T-helper 2 cell treated with Interferon-gamma antibody and Interleukin-4, amounts not matched to agents 5 μg/mL and 100 μg/mL, for 36 hours (primary cell): ENCODE measurements around the gene TMIE.
"Not testable (repeated sequence)": the region's sequence is repeated elsewhere in the genome, so short reads cannot be mapped to it uniquely, and the experiment has no call there.

Experiments
- DNase-seq: peaks from one replicate; pipeline ENCODE4 v3.0.0; 2021; ENCODE audit warnings: low spot score
- H3K27ac Mint-ChIP-seq: one replicate; pipeline ENCODE4 v1.8.0; 2021; ENCODE audit warnings: mild to moderate bottlenecking, mixed read lengths
- H3K27me3 Mint-ChIP-seq: one replicate; pipeline ENCODE4 v1.8.0; 2021; ENCODE audit warnings: low read depth, mixed read lengths
- H3K36me3 Mint-ChIP-seq: one replicate; pipeline ENCODE4 v1.8.0; 2021; ENCODE audit warnings: low read depth, mixed read lengths
- H3K4me1 Mint-ChIP-seq: one replicate; pipeline ENCODE4 v1.8.0; 2021; ENCODE audit warnings: low read depth, mixed read lengths
- H3K4me3 Mint-ChIP-seq: one replicate; pipeline ENCODE4 v1.8.0; 2022; ENCODE audit warnings: mild to moderate bottlenecking, moderate library complexity, mixed read lengths
- H3K9me3 Mint-ChIP-seq: one replicate; pipeline ENCODE4 v1.8.0; 2021; ENCODE audit warnings: mixed read lengths

Gene TMIE

DNA sequence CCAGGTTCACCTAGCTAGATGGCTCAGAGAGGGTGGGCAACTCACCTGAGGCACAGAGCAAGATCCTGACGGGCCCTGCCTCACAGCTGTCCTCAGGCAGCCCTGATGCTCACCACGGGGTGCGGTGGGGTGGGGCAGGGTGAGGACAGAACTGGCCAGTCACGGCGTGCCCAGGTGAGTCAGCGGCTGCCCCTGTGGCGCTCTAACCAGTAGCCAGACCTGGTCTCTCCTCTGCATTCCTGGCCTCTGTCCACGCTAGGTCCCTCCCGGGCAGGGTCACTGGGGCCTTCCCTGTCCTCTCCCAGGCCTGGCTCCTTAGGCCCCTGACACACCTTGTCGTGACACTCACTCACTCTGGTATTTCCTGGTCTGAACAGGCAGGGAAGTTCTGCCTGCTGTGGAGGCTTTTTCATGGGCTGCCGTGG lies 8.6 kb upstream of the TMIE start:
- Mint-ChIP-seq H3K27me3 (peaks cover 17% of the 10 kb centered on the region), H3K27ac (no peak overlapping the region), H3K4me3 (peak overlapping the region; percentile 82), H3K9me3 (no peaks in the 10 kb centered on the region), H3K4me1 (peaks cover 26% of the 10 kb centered on the region), H3K36me3 (no peaks in the 10 kb centered on the region)
- DNase-seq, result no peak

DNA sequence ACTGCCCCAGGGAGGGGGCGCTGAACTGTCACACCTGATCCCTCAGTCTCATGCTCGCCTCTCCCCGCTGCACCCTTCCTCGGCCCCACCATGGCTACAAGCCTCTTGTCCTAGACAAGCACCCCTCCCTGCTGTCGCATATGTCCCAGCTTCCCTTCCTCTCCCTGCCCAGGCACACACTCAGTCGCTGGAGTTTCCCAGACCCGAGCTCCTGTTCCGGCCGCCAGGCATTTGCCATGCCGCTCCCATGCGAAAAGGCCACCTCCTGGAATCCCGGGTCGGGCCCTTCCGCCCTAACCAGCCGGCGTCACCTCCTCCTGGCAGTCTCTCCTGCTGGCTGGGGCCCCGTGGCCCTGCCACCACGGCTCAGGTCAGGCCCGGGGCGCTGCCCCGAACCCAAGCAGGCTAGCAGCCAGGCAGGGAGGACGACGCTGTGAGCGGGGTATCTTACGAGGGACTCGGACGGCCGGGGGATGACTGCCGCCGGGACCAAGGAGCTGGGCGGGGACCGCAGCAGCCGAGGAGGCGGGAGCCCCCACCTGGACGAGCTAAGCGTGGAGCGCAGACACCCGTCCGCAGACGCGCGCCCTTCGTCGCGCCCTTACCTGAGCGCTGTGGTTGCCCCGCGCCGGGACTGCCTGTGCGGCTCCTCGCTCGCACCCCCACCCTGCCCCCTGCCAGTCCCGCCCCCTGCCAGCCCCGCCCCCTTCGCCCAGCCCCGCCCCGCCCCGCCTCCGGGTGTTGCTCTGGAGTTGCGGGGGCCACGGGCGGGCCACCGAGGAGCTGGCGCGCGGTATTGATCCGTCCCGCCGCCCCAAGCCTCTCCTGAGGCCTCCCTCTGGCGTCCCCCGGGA lies 7.9 kb upstream of the TMIE start, which contains the start of gene ALS2CL:
Gene ALS2CL (minus strand): TSS at position 642 of the 854 bp plus-strand sequence. CDS start 4,239 bp downstream, outside the sequence.
- peaks cover 26% of the 10 kb centered on the region for H3K4me1 Mint-ChIP-seq
- H3K27me3 Mint-ChIP-seq, result peaks cover 21% of the 10 kb centered on the region
- H3K9me3 Mint-ChIP-seq, result no peaks in the 10 kb centered on the region
- no peak within 1 kb of the TSS for H3K27ac Mint-ChIP-seq
- DNase-seq, result peak; percentile 30
- H3K4me3 Mint-ChIP-seq, result peak within 1 kb of the TSS; percentile 82
- H3K36me3 Mint-ChIP-seq, result no peaks in the 10 kb centered on the region

DNA sequence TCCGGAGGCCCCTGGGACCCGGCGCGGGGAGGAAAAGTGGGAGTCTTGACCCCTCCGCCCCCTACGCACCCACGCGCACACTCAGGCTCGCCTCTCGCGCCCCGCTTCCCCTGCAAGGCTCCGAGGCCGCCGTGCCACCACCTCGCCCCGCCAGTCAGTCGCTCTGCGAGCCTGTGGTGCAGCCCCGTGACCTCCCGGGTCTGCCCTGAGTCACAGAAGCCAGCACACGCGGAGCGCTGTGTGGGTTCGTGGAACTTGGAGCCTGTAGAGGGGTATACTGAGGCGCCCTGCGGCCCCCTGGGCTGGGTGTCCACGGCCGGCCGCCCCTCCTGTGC lies 7.3 kb upstream of the TMIE start:
- Mint-ChIP-seq H3K4me3 (no peak overlapping the region), H3K27me3 (peaks cover 23% of the 10 kb centered on the region), H3K4me1 (peaks cover 26% of the 10 kb centered on the region), H3K9me3 (no peaks in the 10 kb centered on the region), H3K27ac (no peak overlapping the region), H3K36me3 (no peaks in the 10 kb centered on the region)
- DNase-seq, result no peak

DNA sequence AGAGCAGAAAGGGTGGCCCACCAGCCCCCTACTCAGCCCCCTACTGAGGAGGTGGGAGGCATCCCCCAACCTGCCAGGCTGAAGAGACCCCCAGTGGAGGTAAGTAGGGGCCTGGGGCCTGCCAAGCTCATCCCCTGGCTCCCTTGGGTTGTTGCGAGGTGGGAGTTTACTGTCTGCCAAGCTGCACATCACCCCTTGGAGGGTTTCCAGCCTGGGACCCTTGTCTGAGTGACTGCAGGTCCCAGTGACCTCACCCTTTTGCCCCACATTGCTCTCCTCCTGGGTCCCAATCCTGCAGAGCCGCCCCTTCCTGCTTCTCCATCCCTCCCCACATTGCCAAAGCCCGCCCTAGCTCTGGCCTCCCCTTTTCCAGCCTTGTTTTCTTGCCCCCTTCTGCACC lies 6.7 kb upstream of the TMIE start:
- H3K27ac Mint-ChIP-seq, result no peak overlapping the region
- peaks cover 26% of the 10 kb centered on the region for H3K4me1 Mint-ChIP-seq
- H3K4me3 Mint-ChIP-seq, result peak overlapping the region; percentile 50
- peaks cover 27% of the 10 kb centered on the region for H3K27me3 Mint-ChIP-seq
- no peaks in the 10 kb centered on the region for H3K9me3 Mint-ChIP-seq
- no peak for DNase-seq
- no peaks in the 10 kb centered on the region for H3K36me3 Mint-ChIP-seq

DNA sequence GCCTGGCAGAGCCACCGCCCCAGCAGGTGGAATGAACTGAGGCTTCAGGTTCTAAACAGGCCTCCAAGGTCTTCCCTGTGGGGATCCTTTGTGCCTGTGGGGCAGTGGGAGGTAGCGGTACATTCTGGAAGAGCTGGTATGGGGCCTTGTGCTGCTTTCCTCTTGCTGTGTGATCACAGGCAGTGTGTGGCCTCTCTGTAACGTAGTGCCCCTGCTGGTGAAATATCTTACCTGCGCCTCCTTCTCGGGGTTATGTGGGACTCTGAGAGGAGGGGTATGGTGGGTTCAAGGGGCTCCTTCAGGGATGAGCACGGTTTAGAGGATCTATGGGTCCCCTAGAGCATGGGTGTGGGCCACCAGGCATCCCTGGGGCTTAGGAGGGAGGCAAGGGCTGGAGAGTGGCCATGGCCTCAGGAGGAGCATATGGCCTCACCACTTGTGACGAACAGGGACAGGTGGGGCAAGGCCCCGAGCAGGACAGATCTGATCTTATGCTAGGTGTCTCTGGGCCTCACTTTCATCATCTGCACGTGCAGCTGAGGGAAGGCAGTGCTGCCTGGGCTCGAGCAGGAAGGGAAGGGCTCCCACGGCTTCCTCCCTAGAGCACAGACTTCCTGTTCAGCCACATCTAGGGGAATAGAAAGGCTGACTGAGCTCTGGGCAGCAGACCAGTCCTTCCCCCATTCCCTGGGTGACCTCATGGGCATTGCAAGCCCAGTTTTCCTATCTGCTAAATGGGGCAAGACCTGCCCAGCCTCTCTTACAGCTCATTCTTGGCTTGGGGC lies 5.8 kb upstream of the TMIE start:
- peak; percentile 23 for DNase-seq
- H3K4me3 Mint-ChIP-seq, result peak overlapping the region; percentile 53
- no peaks in the 10 kb centered on the region for H3K9me3 Mint-ChIP-seq
- H3K36me3 Mint-ChIP-seq, result no peaks in the 10 kb centered on the region
- H3K27ac Mint-ChIP-seq, result peak overlapping the region; percentile 78
- peaks cover 26% of the 10 kb centered on the region for H3K4me1 Mint-ChIP-seq
- H3K27me3 Mint-ChIP-seq, result peaks cover 32% of the 10 kb centered on the region

DNA sequence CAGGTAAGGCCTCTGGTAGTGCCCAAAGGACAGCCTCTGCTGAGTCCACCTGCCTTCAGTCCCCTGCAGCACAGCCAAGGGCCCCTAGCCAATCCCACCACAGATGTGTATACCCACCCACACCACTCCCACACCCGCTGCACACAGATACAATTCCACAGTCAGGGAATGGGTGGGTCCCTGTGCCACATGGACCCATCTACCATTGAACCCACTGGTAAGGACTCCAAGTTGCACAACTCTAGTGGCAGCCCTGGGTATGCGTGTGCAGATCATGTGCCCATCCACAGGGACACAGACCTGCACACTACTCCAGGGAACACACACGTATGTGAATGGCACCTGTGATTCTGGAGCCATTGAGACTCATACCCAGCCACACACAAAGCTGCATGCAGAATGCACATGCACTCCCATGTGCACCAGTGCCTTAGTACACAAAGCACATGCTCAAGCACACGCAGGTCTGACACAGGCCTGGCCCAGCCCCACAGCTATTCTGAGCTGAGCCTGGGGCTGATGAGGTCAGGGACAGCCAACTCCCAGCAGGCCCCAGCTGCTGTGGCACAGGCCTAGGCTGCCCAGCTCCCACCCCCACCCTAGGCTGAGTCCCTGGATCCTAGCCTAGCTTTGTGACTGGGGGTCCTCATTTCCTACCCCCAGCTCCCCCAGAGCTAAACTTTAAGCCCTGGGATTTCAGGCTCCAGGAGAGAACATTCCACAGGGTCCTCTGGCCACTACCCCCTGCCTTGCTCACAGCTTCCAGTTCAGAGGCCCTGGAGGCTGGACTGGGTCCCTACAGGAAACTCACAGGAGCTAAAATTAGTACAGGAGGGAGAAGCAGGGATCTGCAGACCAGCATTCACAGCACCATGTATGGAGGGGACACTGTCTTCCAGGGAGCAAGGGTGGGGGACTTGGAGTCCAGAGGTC lies 5.0 kb upstream of the TMIE start:
- H3K27ac Mint-ChIP-seq, result peak overlapping the region; percentile 78
- no peak for DNase-seq
- H3K36me3 Mint-ChIP-seq, result no peaks in the 10 kb centered on the region
- H3K4me3 Mint-ChIP-seq, result peak overlapping the region; percentile 53
- peaks cover 37% of the 10 kb centered on the region for H3K27me3 Mint-ChIP-seq
- no peaks in the 10 kb centered on the region for H3K9me3 Mint-ChIP-seq
- H3K4me1 Mint-ChIP-seq, result peaks cover 24% of the 10 kb centered on the region

DNA sequence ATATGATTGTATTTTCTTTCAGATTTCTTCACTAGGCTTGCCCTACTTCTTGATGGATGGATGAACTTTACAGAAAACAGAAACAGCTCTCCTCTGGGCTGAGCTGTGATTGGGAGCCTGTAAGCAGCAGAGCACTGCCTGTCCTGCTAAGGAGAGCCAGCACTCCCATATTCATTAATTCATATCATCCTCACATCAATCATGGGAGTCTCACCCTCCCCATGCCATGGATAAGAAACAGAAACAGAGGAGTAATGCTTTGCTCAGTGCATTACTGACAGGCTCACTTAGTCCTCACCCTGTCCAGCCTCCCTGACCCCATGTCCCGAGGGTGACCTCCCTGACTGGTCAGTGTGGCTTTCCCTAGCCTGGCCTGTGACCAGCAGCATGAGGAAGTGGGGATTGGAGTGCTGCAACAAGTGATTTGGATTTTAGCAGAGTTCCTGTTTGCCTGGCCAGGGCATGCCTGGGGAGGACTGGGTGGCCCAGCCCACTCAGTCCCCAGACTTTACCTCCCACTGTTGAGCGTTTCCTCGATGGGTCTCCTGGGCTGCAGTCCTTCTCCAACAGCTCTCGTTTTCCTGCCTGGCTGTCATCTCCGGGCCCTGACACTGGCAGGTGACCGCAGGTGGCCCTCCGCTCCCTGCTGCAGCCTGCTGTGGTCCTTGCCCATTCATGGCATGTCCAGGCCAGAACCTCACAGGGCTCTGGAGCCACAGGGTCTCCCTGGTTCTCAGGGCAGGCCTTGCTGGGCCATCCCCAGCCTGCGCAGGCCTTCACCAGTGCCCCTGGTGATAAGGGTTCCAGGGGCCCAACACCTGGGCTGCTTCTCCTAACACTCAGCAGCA lies 1.3 kb upstream of the TMIE start:
- Mint-ChIP-seq H3K9me3 (no peaks in the 10 kb centered on the region), H3K4me3 (no peak overlapping the region), H3K27ac (no peak overlapping the region), H3K4me1 (peaks cover 13% of the 10 kb centered on the region), H3K36me3 (no peaks in the 10 kb centered on the region), H3K27me3 (peaks cover 34% of the 10 kb centered on the region)
- DNase-seq, result no peak

DNA sequence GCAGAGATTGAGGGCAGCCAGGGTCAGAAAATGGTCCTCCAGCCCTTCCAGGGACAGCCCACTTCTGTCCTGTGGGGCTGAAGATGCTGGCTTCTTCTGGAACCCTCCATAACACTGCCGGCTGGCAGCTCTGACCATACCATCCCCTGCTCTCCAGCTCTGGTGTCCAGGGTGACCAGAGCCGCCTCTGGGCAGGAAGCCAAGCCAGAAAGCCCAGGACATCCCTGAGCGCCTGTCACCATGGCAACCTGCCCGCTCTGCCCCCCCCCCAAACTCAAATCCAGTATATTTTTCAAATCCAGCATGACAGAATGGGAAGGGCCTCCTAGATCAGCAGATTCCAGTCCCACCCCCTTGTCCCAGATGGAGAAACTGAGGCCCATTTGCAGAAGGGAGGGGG lies 420 bp upstream of the TMIE start:
- no peaks in the 10 kb centered on the region for H3K36me3 Mint-ChIP-seq
- H3K27ac Mint-ChIP-seq, result no peak overlapping the region
- H3K27me3 Mint-ChIP-seq, result peaks cover 34% of the 10 kb centered on the region
- peaks cover 4% of the 10 kb centered on the region for H3K4me1 Mint-ChIP-seq
- no peaks in the 10 kb centered on the region for H3K9me3 Mint-ChIP-seq
- peak overlapping the region; percentile 24 for H3K4me3 Mint-ChIP-seq
- no peak for DNase-seq

DNA sequence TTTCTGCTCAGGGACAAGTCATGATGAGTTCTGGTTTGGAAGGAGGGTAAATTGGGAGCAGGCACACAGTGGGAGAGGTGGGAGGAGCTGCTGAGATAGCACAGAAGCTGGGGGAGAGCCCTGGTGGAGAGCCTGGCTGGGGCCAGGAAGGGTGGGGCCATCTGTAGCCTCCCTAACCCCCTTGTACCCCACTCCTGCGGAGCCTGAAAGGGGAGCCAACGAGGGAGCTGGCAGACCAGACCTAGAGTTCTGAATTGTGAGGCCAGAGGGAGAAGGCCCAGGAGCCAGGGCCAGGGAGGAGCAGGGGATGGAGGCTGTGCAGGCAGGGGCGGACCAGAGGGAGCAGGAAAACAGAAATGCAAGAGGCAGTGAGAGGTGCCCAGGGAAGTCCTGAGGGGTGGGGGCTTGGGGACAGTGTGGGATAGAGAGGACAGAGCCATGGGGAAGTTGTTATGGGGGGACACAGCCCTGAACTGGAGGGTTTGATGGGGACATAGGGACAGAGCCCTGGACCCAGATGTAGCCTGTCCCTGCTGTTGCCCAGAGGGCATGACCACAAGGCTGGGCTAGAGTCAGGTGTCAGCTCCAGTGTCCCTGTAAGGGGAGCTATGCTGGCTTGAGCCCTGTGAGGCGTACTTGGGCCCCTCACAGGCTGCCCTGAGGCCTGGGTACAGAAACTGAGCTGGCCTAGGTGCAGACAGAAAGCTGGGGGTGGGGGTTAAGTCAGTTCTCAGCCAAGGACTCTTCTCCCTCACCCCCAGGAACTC lies 1.2 kb downstream of the TMIE start:
- Mint-ChIP-seq H3K27me3 (peaks cover 34% of the 10 kb centered on the region), H3K36me3 (no peaks in the 10 kb centered on the region), H3K4me1 (no peaks in the 10 kb centered on the region), H3K9me3 (no peaks in the 10 kb centered on the region), H3K27ac (peak overlapping the region; percentile 62), H3K4me3 (no peak overlapping the region)
- no peak for DNase-seq

DNA sequence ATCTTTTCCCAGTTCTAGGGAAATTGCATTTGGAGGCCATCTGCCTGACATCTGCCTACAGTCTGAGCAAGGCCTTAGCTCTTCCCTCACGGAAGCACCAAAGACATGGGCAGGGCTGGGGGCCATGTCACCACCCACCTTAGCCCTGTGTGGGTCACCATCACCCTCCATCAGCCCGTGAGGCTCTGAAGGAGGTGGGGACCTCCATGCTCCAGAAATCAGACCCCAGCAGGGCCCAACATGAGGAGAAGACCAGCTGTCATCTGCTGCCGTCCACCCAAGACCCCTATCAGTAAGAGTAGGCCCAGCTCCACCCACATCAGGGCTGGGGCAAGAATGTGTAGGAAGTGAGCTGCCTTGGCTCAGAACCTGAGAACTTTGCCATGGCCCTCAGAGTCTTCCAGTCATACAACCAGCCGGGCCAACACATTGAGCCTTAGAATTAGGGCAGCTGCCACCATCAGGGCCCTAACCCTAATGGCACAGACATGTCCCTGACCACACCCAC lies 1.9 kb downstream of the TMIE start:
- Mint-ChIP-seq H3K27ac (no peak overlapping the region), H3K9me3 (no peaks in the 10 kb centered on the region), H3K27me3 (peaks cover 32% of the 10 kb centered on the region), H3K4me3 (no peak overlapping the region), H3K36me3 (no peaks in the 10 kb centered on the region), H3K4me1 (no peaks in the 10 kb centered on the region)
- DNase-seq, result no peak

DNA sequence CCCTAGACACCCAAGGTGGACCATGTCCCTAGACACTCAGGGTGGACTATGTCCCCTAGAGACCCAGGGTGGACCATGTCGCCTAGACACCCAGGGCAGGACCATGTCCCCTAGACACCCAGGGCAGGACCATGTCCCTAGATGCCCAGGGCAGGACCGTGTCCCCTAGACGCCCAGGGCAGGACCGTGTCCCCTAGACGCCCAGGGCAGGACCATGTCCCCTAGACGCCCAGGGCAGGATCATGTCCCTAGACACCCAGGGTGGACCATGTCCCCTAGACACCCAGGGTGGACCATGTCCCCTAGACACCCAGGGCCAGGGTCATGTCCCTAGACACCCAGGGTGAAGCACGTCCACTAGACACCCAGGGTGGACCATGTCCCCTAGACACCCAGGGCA lies 3.2 kb downstream of the TMIE start:
- DNase-seq, H3K4me1 Mint-ChIP-seq, H3K4me3 Mint-ChIP-seq, H3K27ac Mint-ChIP-seq, H3K36me3 Mint-ChIP-seq, H3K9me3 Mint-ChIP-seq: not testable (repeated sequence)
- peaks cover 26% of the 10 kb centered on the region for H3K27me3 Mint-ChIP-seq

DNA sequence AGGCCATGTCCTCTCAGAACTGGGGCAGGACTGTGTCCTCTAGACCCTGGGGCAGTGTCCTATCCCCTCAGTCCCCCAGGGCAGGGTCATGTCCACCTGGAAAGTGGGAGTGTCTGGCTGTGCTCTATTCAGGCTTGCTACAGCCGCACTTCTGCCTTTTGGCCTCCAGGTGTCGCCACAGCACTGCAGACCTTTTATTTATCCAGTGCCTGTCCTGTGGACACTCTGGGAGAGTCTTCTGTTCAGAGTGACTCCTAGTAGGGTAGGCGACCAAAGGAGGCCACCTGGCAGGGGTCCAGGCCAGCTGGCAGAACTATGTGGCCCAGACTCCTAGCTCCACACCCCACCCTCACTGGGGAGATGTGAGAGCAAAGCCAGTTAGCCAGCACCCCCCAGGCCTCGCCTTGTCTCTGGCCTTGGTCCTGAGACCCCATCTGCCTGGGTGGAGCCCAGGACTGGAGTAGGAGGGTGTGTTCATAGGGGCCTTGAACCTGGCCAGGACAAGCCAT lies 3.9 kb downstream of the TMIE start:
- H3K9me3 Mint-ChIP-seq, result no peaks in the 10 kb centered on the region
- peak; percentile 47 for DNase-seq
- H3K27me3 Mint-ChIP-seq, result peaks cover 21% of the 10 kb centered on the region
- H3K4me1 Mint-ChIP-seq, result no peaks in the 10 kb centered on the region
- H3K4me3 Mint-ChIP-seq, result no peak overlapping the region
- peak overlapping the region; percentile 41 for H3K27ac Mint-ChIP-seq
- no peaks in the 10 kb centered on the region for H3K36me3 Mint-ChIP-seq
